HEK293 (cell line): ENCODE results near the gene LMO4.

ENCODE experiments used
- FEZF1 ChIP-seq: fragments of 450-650 bp; formaldehyde crosslinking; IDR thresholded peaks from 2 replicates; pipeline ENCODE4 v1.5.1; 2016; ENCODE audit warnings: missing biosample characterization, missing genetic modification characterization
- GLI2 ChIP-seq: fragments of 450-650 bp; formaldehyde crosslinking; IDR thresholded peaks from 2 replicates; pipeline ENCODE4; 2017; ENCODE audit warnings: missing biosample characterization, missing genetic modification characterization, low read depth, borderline replicate concordance
- KLF1 ChIP-seq: fragments of 450-650 bp; formaldehyde crosslinking; IDR thresholded peaks from 2 replicates; pipeline ENCODE4 v1.5.1; 2016; ENCODE audit warnings: missing biosample characterization, missing genetic modification characterization
- OSR2 ChIP-seq: fragments of 450-650 bp; formaldehyde crosslinking; IDR thresholded peaks from 2 replicates; pipeline ENCODE4 v1.5.1; 2016; ENCODE audit warnings: missing biosample characterization, missing genetic modification characterization
- SP3 ChIP-seq: fragments of 450-650 bp; formaldehyde crosslinking; IDR thresholded peaks from 2 replicates; pipeline ENCODE4 v1.5.1; 2016; ENCODE audit warnings: missing biosample characterization, missing genetic modification characterization
- ZBTB20 ChIP-seq: fragments of 450-650 bp; formaldehyde crosslinking; IDR thresholded peaks from 2 replicates; pipeline ENCODE4 v1.5.1; 2016; ENCODE audit warnings: missing biosample characterization, missing genetic modification characterization
- ZEB2 ChIP-seq: fragments of 450-650 bp; formaldehyde crosslinking; IDR thresholded peaks from 2 replicates; pipeline ENCODE4 v1.5.1; 2016; ENCODE audit warnings: missing biosample characterization, missing genetic modification characterization
- ZNF16 ChIP-seq: fragments of 450-650 bp; formaldehyde crosslinking; IDR thresholded peaks from 2 replicates; pipeline ENCODE4 v1.5.1; 2016; ENCODE audit warnings: low read depth, missing biosample characterization, missing genetic modification characterization
- ZNF175 ChIP-seq: fragments of 450-650 bp; formaldehyde crosslinking; IDR thresholded peaks from 2 replicates; pipeline ENCODE4 v1.5.1; 2016; ENCODE audit warnings: missing biosample characterization, missing genetic modification characterization
- ZNF2 ChIP-seq: fragments of 450-650 bp; formaldehyde crosslinking; IDR thresholded peaks from 2 replicates; pipeline ENCODE4 v1.5.1; 2016; ENCODE audit warnings: missing biosample characterization, missing genetic modification characterization
- ZNF248 ChIP-seq: fragments of 450-650 bp; formaldehyde crosslinking; IDR thresholded peaks from 2 replicates; pipeline ENCODE4 v1.5.1; 2017; ENCODE audit warnings: missing biosample characterization, missing genetic modification characterization
- ZNF266 ChIP-seq: fragments of 450-650 bp; formaldehyde crosslinking; IDR thresholded peaks from 2 replicates; pipeline ENCODE4 v1.5.1; 2016; ENCODE audit warnings: missing biosample characterization, missing genetic modification characterization, low read depth
- ZNF350 ChIP-seq: fragments of 450-650 bp; formaldehyde crosslinking; IDR thresholded peaks from 2 replicates; pipeline ENCODE4 v1.5.0; 2017; ENCODE audit warnings: missing biosample characterization, mild to moderate bottlenecking, missing genetic modification characterization
- ZNF473 ChIP-seq: fragments of 450-650 bp; formaldehyde crosslinking; IDR thresholded peaks from 2 replicates; pipeline ENCODE4 v1.5.1; 2017; ENCODE audit warnings: missing biosample characterization, missing genetic modification characterization
- ZNF501 ChIP-seq: fragments of 450-650 bp; formaldehyde crosslinking; IDR thresholded peaks from 2 replicates; pipeline ENCODE4 v1.5.1; 2016; ENCODE audit warnings: missing biosample characterization, missing genetic modification characterization
- ZNF548 ChIP-seq: fragments of 450-650 bp; formaldehyde crosslinking; IDR thresholded peaks from 2 replicates; pipeline ENCODE4 v1.5.1; 2016; ENCODE audit warnings: missing biosample characterization, missing genetic modification characterization
- ZNF600 ChIP-seq: fragments of 450-650 bp; formaldehyde crosslinking; IDR thresholded peaks from 2 replicates; pipeline ENCODE4 v1.5.1; 2016; ENCODE audit warnings: missing biosample characterization, missing genetic modification characterization
- ZSCAN16 ChIP-seq: fragments of 450-650 bp; formaldehyde crosslinking; IDR thresholded peaks from 2 replicates; pipeline ENCODE4 v1.5.1; 2016; ENCODE audit warnings: missing biosample characterization, missing genetic modification characterization
- TF ChIP-seq, protein P1 (sequence below): fragments of 450-650 bp; formaldehyde crosslinking; IDR thresholded peaks from 2 replicates; pipeline ENCODE4 v1.5.1; 2016; ENCODE audit warnings: missing biosample characterization, missing genetic modification characterization
- TF ChIP-seq, protein P2 (sequence below): fragments of 450-650 bp; formaldehyde crosslinking; IDR thresholded peaks from 2 replicates; pipeline ENCODE4 v1.5.1; 2017; ENCODE audit warnings: missing biosample characterization, missing genetic modification characterization
- TF ChIP-seq, protein P3 (sequence below): fragments of 450-650 bp; formaldehyde crosslinking; IDR thresholded peaks from 2 replicates; pipeline ENCODE4 v1.5.1; 2016; ENCODE audit warnings: missing biosample characterization, missing genetic modification characterization
- TF ChIP-seq, protein P4 (sequence below): sonication (generic); formaldehyde crosslinking; IDR thresholded peaks from 2 replicates; pipeline ENCODE4 v1.8.1; 2022; ENCODE audit warnings: mild to moderate bottlenecking, moderate library complexity, missing genetic modification reagents
- TF ChIP-seq, protein P5 (sequence below): fragments of 450-650 bp; formaldehyde crosslinking; IDR thresholded peaks from 2 replicates; pipeline ENCODE4 v1.5.1; 2016; ENCODE audit warnings: missing biosample characterization, missing genetic modification characterization
- TF ChIP-seq, protein P6 (sequence below): fragments of 450-650 bp; formaldehyde crosslinking; IDR thresholded peaks from 2 replicates; pipeline ENCODE4 v1.5.1; 2016; ENCODE audit warnings: missing biosample characterization, missing genetic modification characterization
- TF ChIP-seq, protein P7 (sequence below): fragments of 450-650 bp; formaldehyde crosslinking; conservative IDR thresholded peaks from 2 replicates; pipeline ENCODE4 v1.5.1; 2016; ENCODE audit warnings: low read depth, missing biosample characterization, missing genetic modification characterization

LMO4 gene

DNA sequence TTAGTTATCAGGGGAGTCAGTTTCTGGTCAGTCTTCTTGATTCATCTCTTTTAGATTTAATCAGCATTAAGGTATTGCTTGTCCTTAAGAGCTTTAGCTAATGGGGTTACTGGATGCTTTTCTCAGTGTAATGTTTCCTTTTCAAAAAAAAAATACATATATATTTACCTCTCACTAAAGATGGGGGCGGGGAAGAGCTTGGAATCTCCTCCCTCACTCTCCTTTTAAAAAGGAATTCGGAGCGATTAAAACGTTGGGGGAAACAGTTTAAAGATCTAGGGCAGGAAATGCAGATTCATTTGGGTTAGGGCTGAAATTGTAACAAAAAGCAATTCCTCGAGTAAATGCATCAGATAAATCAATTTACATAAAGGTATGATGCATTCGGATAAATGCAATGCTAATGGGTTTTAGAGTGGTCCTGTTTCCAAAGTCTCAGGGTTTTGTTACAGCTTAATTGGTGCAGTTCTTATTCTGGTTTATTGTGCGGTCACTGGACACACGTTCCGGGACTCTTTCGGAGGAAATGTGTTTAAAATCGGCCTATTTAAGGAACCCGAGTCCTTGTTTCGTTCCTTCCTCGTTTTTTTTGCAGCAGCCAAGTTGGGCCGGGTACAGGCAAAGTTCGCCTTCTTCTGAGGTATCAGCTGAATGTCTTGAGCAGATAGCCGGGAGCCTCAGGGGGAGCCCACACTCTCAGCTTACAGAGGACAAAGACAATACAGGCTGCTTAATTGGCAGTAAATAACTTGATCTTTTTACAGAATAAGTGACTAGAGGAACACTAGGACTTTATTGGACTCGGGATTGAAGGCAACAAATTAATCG lies 1.6 kb downstream of the LMO4 start (continued):
- TF ChIP-seq, protein P1, sequence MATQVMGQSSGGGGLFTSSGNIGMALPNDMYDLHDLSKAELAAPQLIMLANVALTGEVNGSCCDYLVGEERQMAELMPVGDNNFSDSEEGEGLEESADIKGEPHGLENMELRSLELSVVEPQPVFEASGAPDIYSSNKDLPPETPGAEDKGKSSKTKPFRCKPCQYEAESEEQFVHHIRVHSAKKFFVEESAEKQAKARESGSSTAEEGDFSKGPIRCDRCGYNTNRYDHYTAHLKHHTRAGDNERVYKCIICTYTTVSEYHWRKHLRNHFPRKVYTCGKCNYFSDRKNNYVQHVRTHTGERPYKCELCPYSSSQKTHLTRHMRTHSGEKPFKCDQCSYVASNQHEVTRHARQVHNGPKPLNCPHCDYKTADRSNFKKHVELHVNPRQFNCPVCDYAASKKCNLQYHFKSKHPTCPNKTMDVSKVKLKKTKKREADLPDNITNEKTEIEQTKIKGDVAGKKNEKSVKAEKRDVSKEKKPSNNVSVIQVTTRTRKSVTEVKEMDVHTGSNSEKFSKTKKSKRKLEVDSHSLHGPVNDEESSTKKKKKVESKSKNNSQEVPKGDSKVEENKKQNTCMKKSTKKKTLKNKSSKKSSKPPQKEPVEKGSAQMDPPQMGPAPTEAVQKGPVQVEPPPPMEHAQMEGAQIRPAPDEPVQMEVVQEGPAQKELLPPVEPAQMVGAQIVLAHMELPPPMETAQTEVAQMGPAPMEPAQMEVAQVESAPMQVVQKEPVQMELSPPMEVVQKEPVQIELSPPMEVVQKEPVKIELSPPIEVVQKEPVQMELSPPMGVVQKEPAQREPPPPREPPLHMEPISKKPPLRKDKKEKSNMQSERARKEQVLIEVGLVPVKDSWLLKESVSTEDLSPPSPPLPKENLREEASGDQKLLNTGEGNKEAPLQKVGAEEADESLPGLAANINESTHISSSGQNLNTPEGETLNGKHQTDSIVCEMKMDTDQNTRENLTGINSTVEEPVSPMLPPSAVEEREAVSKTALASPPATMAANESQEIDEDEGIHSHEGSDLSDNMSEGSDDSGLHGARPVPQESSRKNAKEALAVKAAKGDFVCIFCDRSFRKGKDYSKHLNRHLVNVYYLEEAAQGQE (tag by site-specific recombination): no peak
- no peak for TF ChIP-seq ZNF248
- no peak for TF ChIP-seq ZNF350 (tag by site-specific recombination)
- TF ChIP-seq SP3: no peak
- TF ChIP-seq ZEB2 (tag by site-specific recombination): peak; percentile 74
- TF ChIP-seq ZNF600 (tag by site-specific recombination): no peak
- no peak for TF ChIP-seq ZNF548
- TF ChIP-seq, protein P2, sequence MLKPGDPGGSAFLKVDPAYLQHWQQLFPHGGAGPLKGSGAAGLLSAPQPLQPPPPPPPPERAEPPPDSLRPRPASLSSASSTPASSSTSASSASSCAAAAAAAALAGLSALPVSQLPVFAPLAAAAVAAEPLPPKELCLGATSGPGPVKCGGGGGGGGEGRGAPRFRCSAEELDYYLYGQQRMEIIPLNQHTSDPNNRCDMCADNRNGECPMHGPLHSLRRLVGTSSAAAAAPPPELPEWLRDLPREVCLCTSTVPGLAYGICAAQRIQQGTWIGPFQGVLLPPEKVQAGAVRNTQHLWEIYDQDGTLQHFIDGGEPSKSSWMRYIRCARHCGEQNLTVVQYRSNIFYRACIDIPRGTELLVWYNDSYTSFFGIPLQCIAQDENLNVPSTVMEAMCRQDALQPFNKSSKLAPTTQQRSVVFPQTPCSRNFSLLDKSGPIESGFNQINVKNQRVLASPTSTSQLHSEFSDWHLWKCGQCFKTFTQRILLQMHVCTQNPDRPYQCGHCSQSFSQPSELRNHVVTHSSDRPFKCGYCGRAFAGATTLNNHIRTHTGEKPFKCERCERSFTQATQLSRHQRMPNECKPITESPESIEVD (tag by site-specific recombination): peak; percentile 76
- no peak for TF ChIP-seq ZNF175
- TF ChIP-seq ZNF16 (tag by site-specific recombination): no peak
- TF ChIP-seq, protein P3, sequence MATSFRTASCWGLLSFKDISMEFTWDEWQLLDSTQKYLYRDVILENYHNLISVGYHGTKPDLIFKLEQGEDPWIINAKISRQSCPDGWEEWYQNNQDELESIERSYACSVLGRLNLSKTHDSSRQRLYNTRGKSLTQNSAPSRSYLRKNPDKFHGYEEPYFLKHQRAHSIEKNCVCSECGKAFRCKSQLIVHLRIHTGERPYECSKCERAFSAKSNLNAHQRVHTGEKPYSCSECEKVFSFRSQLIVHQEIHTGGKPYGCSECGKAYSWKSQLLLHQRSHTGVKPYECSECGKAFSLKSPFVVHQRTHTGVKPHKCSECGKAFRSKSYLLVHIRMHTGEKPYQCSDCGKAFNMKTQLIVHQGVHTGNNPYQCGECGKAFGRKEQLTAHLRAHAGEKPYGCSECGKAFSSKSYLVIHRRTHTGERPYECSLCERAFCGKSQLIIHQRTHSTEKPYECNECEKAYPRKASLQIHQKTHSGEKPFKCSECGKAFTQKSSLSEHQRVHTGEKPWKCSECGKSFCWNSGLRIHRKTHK (tag by site-specific recombination): no peak
- no peak for TF ChIP-seq ZSCAN16
- no peak for TF ChIP-seq ZNF266
- TF ChIP-seq, protein P4, sequence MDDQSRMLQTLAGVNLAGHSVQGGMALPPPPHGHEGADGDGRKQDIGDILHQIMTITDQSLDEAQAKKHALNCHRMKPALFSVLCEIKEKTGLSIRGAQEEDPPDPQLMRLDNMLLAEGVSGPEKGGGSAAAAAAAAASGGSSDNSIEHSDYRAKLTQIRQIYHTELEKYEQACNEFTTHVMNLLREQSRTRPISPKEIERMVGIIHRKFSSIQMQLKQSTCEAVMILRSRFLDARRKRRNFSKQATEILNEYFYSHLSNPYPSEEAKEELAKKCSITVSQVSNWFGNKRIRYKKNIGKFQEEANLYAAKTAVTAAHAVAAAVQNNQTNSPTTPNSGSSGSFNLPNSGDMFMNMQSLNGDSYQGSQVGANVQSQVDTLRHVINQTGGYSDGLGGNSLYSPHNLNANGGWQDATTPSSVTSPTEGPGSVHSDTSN (CRISPR knock-in tag): no peak
- TF ChIP-seq, protein P5, sequence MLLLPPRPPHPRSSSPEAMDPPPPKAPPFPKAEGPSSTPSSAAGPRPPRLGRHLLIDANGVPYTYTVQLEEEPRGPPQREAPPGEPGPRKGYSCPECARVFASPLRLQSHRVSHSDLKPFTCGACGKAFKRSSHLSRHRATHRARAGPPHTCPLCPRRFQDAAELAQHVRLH: no peak
- TF ChIP-seq, protein P6, sequence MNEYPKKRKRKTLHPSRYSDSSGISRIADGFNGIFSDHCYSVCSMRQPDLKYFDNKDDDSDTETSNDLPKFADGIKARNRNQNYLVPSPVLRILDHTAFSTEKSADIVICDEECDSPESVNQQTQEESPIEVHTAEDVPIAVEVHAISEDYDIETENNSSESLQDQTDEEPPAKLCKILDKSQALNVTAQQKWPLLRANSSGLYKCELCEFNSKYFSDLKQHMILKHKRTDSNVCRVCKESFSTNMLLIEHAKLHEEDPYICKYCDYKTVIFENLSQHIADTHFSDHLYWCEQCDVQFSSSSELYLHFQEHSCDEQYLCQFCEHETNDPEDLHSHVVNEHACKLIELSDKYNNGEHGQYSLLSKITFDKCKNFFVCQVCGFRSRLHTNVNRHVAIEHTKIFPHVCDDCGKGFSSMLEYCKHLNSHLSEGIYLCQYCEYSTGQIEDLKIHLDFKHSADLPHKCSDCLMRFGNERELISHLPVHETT (tag by site-specific recombination): peak; percentile 59; the same call in 1 of the 2 replicates
- no peak for TF ChIP-seq KLF1
- no peak for TF ChIP-seq ZNF473 (tag by site-specific recombination)
- no peak for TF ChIP-seq GLI2
- peak; percentile 28; the same call in 1 of the 2 replicates for TF ChIP-seq FEZF1 (tag by site-specific recombination)
- TF ChIP-seq, protein P7, sequence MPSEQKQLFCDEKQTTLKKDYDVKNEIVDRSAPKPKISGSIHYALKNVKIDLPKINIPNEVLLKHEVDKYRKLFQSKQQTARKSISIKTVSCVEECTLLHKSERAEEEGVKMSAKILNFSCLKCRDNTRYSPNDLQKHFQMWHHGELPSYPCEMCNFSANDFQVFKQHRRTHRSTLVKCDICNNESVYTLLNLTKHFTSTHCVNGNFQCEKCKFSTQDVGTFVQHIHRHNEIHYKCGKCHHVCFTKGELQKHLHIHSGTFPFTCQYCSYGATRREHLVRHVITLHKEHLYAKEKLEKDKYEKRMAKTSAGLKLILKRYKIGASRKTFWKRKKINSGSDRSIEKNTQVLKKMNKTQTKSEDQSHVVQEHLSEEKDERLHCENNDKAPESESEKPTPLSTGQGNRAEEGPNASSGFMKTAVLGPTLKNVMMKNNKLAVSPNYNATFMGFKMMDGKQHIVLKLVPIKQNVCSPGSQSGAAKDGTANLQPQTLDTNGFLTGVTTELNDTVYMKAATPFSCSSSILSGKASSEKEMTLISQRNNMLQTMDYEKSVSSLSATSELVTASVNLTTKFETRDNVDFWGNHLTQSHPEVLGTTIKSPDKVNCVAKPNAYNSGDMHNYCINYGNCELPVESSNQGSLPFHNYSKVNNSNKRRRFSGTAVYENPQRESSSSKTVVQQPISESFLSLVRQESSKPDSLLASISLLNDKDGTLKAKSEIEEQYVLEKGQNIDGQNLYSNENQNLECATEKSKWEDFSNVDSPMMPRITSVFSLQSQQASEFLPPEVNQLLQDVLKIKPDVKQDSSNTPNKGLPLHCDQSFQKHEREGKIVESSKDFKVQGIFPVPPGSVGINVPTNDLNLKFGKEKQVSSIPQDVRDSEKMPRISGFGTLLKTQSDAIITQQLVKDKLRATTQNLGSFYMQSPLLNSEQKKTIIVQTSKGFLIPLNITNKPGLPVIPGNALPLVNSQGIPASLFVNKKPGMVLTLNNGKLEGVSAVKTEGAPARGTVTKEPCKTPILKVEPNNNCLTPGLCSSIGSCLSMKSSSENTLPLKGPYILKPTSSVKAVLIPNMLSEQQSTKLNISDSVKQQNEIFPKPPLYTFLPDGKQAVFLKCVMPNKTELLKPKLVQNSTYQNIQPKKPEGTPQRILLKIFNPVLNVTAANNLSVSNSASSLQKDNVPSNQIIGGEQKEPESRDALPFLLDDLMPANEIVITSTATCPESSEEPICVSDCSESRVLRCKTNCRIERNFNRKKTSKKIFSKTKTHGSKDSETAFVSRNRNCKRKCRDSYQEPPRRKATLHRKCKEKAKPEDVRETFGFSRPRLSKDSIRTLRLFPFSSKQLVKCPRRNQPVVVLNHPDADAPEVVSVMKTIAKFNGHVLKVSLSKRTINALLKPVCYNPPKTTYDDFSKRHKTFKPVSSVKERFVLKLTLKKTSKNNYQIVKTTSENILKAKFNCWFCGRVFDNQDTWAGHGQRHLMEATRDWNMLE (tag by site-specific recombination): no peak
- no peak for TF ChIP-seq ZNF501
- TF ChIP-seq OSR2 (tag by site-specific recombination): no peak
- peak; percentile 41; the same call in 1 of the 2 replicates for TF ChIP-seq ZNF2
- TF ChIP-seq ZBTB20: peak; percentile 77
